Left lung (tissue), 10 donors: Measurements from ENCODE around the gene METTL27. TPM values are rescaled to one million over a fixed set of nuclear protein-coding genes. Genes with fewer than 3 reads are reported as not detected.
"Not testable (repeated sequence)": the region's sequence is repeated elsewhere in the genome, so short reads cannot be mapped to it uniquely, and the experiment has no call there.

Source experiments
- ATAC-seq: fragments of 200-7000 bp; cut with Tn5 transposase; one replicate; pipeline ENCODE4 v1.9.1; 2020; ENCODE audit warnings: moderate library complexity
- DNase-seq, 4 donors: peaks; one replicate each; pipeline ENCODE4 v3.0.0-alpha.2; 2013 to 2020
- H3K27ac ChIP-seq, 2 donors: fragments of 200-600 bp; sonication (generic) in 1 of 2; one replicate each; pipeline versions ENCODE4 v1.5.0 to v1.8.0; 2020 to 2021
- H3K27me3 ChIP-seq, 2 donors: fragments of 200-600 bp; sonication (generic) in 1 of 2; one replicate each; pipeline versions ENCODE4 v1.5.0 to v1.8.0; 2020 to 2021
- H3K36me3 ChIP-seq, 2 donors: fragments of 200-600 bp; sonication (generic) in 1 of 2; one replicate each; pipeline versions ENCODE4 v1.5.0 to v1.8.0; 2020 to 2021
- H3K4me1 ChIP-seq, 2 donors: fragments of 200-600 bp; one replicate each; pipeline ENCODE4 v1.8.0; 2021
- H3K4me3 ChIP-seq, 2 donors: fragments of 200-600 bp; sonication (generic) in 1 of 2; one replicate each; pipeline versions ENCODE4 v1.5.0 to v1.8.0; 2020 to 2021; ENCODE audit warnings: mild to moderate bottlenecking in 1 of 2
- H3K9me3 ChIP-seq, 2 donors: fragments of 200-600 bp; sonication (generic) in 1 of 2; one replicate each; pipeline versions ENCODE4 v1.5.0 to v1.8.0; 2020 to 2021
- intact Hi-C, 2 donors: fragments of 100-400 bp; cut with DNase I; formaldehyde crosslinking; loops; one replicate each; pipeline versions ENCODE4 v1.11.2 to v1.14.2; 2022
- polyA plus RNA-seq, 6 donors: library from polyadenylated mRNA; unstranded; fragments of 120-200 nt; gene quantifications; one replicate each; pipeline ENCODE4 v1.2.1, GENCODE V29; 2013; ENCODE audit not compliant: insufficient read length in 6 of 6
- total RNA-seq, 2 donors: library from RNA; stranded (reverse); fragmentation: NEBNext Ultra II Directional; extraction: Animal tissue kit (Norgen Biotek cat#: 25700); gene quantifications; one replicate each; pipeline ENCODE4 v1.2.1, GENCODE V29; 2021
- TF ChIP-seq, protein P1 (sequence below), 2 donors: fragments of 200-600 bp; sonication (generic) in 1 of 2; IDR thresholded peaks; one replicate each; pipeline versions ENCODE4 v1.5.0 to v1.8.0; 2021; ENCODE audit warnings: antibody characterized with exemption in 2 of 2
- donor health status: DM: no; HTN: yes; CAD: no.
- donor health status: DM: no; HTN: no; CAD: no.

The METTL27 gene
- total and polyA plus RNA-seq, 8 donors = 1.5 to 6.4 (median 3.0) TPM

DNA sequence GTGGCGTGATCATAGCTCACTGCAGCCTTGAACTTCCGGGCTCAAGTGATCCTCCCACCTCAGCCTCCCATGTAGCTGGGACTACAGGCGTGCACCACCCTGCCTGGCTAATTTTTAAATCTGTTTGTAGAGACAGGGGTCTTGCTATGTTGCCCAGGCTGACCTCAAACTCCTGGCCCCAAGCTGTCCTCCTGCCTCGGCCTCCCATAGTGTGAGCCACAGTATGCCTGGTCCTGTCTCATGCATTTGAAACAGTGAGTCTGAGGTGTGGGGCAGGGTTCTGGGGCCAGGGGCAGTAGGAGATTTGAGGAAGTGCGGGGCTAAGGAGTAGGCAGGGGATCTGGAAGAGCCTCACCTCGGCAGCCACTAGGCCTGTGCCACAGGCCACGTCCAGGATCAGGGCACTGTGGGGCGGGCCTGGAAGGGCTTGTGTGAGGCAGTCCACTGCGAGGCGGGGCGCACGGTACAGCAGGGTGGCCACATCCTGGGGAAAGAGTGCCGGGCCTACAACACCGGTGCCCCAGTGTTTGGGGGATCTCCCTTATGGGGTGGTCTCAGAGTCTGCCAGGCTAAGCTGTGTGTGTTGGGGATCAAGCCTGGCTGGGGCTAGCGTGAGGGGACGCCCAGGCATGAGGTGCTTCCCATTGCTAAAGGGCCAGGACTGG lies 1.5 kb downstream of the METTL27 start:
- peaks cover 0 to 6% of the 10 kb centered on the region in 2 donors for H3K27me3 ChIP-seq
- no peak overlapping the region for H3K4me3 ChIP-seq
- DNase-seq (peak in 1 of 4 donors; percentile 72), ATAC-seq (no peak)
- TF ChIP-seq, protein P1, sequence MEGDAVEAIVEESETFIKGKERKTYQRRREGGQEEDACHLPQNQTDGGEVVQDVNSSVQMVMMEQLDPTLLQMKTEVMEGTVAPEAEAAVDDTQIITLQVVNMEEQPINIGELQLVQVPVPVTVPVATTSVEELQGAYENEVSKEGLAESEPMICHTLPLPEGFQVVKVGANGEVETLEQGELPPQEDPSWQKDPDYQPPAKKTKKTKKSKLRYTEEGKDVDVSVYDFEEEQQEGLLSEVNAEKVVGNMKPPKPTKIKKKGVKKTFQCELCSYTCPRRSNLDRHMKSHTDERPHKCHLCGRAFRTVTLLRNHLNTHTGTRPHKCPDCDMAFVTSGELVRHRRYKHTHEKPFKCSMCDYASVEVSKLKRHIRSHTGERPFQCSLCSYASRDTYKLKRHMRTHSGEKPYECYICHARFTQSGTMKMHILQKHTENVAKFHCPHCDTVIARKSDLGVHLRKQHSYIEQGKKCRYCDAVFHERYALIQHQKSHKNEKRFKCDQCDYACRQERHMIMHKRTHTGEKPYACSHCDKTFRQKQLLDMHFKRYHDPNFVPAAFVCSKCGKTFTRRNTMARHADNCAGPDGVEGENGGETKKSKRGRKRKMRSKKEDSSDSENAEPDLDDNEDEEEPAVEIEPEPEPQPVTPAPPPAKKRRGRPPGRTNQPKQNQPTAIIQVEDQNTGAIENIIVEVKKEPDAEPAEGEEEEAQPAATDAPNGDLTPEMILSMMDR (IDR thresholded peaks at IDR 0.05) = no peak
- no peak overlapping the region for H3K27ac ChIP-seq
- no peaks in the 10 kb centered on the region for H3K36me3 ChIP-seq
- no peaks in the 10 kb centered on the region for H3K9me3 ChIP-seq
- H3K4me1 ChIP-seq = peaks cover 5 to 12% of the 10 kb centered on the region in 2 donors
- intact Hi-C loops = no loop called here

DNA sequence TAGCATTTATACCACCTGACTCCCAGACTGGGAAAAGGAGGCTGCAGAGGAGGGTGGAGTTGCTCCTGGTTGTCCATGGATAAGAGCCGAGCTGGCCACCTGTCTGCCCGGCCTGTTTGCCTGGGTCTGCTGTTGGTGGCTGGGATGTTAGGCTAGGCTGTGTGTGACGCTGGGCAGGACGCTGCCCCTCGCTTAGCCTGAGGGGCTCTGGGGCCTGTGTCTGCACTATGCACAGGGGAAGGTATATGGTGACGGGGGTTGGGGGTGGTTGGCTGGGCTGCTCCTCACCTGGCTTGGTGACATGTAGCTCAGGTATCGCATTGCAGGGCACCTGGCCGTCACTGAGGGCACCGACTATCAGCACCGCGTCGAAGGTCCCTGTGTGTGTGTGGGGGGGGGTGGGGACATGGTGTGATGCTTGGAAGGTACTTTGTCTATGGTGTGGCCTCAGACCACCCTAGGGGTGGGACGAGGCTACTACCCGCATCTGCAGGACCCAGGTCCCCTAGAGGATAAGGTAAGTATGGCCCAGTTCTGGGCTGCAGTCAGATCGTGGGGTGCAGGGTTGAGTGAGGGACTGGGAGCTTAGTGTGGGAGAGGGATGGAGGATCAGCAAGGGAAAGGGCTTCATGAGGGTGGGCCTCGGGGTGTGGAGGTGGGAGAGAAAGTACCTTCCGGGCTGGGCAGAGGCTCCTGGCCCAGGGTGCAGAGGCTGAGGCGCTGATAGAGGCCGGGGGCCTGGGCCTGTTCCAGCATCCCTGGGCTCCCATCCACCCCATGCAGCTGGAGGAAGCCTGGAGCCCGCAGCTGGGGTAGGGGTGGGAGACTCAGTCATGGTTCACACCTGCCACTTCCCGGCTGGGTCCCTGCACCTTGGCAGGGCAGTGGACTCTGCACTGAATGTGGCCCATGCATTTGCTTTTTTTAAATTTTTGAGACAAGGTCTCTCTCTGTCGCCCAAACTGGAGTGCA lies 2.3 kb downstream of the METTL27 start:
- TF ChIP-seq, protein P1 (IDR thresholded peaks at IDR 0.05) = no peak
- Histone ChIP-seq H3K4me3 (no peak overlapping the region), H3K27ac (no peak overlapping the region), H3K9me3 (no peaks in the 10 kb centered on the region), H3K4me1 (peaks cover 5 to 12% of the 10 kb centered on the region in 2 donors), H3K27me3 (peaks cover 0 to 6% of the 10 kb centered on the region in 2 donors), H3K36me3 (no peaks in the 10 kb centered on the region)
- no peak for ATAC-seq
- no peak for DNase-seq
- intact Hi-C loops = no loop called here

DNA sequence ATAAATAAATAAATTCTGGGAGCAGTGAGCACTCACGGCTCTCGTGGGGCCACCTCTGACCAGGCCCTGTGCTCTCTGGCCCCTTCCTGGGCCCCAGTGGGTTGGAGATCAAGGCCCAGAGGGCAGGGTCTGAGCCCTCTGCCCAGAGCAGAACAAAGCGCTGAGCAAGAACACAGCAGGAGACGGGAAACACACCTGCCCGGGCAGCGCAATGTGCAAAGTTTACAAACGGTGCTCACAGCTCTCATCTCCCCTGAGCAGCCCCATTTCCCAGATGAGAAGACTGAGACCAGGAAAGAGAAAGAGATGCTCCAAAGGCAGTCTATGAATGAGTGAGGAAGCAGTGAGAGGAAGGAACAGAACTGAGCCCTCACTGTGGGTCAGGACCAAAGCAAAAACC lies 3.0 kb downstream of the METTL27 start:
- DNase-seq (no peak), ATAC-seq (no peak)
- Histone ChIP-seq H3K4me1 (peaks cover 5 to 12% of the 10 kb centered on the region in 2 donors), H3K9me3 (no peaks in the 10 kb centered on the region), H3K27me3 (peaks cover 0 to 6% of the 10 kb centered on the region in 2 donors), H3K4me3 (no peak overlapping the region), H3K27ac (no peak overlapping the region), H3K36me3 (no peaks in the 10 kb centered on the region)
- TF ChIP-seq, protein P1 (IDR thresholded peaks at IDR 0.05) = no peak
- intact Hi-C loops = no loop called here

DNA sequence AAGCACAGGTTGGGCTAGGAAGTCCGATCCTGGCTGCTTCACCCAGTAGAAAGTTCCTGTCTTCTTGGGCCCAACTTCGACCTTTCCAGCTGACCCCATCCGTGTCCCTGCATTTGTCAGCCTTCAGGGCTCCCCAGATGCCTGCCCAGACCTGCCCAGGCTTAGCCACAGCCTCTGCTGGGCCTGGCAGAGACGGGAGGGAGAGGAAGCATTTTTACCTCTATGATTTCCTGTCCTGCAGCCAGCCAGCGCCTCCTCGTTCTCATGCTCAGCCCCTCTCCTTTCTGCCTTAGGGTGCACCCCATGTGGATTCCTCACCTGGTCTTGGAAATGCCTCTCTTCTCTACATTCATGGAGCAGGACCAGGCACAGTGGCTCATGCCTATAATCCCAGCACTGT lies 3.7 kb downstream of the METTL27 start:
- ATAC-seq (no peak), DNase-seq (no peak)
- Histone ChIP-seq H3K4me1 (peaks cover 5 to 12% of the 10 kb centered on the region in 2 donors), H3K36me3 (no peaks in the 10 kb centered on the region), H3K9me3 (no peaks in the 10 kb centered on the region), H3K4me3 (no peak overlapping the region), H3K27ac (no peak overlapping the region), H3K27me3 (peaks cover 0 to 1% of the 10 kb centered on the region in 2 donors)
- intact Hi-C loops = no loop called here
- TF ChIP-seq, protein P1 (IDR thresholded peaks at IDR 0.05) = no peak

DNA sequence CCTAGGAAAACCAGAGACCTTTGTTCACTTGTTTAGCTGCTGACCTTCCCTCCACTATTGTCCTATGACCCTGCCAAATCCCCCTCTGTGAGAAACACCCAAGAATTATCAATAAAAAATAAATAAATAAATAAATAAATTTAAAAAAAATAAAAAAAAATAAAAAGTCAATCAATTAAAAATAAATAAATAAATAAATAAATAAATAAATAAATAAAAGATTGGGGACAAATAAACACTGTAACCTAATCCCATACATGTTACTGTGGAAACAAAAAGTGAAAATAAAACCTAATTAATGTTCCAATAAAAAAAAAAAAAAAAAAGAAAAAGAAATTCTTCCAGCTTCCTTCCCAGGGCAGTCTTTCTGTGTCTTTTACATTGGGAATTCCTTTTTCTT lies 5.1 kb downstream of the METTL27 start:
- DNase-seq, H3K9me3 ChIP-seq, intact Hi-C loops, H3K27me3 ChIP-seq, H3K4me1 ChIP-seq, H3K36me3 ChIP-seq, H3K4me3 ChIP-seq, ATAC-seq, H3K27ac ChIP-seq: not testable (repeated sequence)
